Right lobe of liver (tissue), 4 donors: ENCODE measurements around the gene VASN.

ENCODE experiments used
- CTCF ChIP-seq, 4 donors: fragments of 200-600 bp in 3 of 4; fragments of 450-650 bp in 1 of 4; IDR thresholded peaks; one replicate each; pipeline versions ENCODE4 v1.5.1 to v1.8.0; 2016 to 2022; ENCODE audit warnings: antibody characterized with exemption in 4 of 4, mild to moderate bottlenecking in 2 of 4
- POLR2A ChIP-seq: fragments of 450-650 bp; IDR thresholded peaks from one replicate; pipeline ENCODE4 v1.6.1; 2017; ENCODE audit warnings: antibody characterized with exemption, mild to moderate bottlenecking
- donor health status: DM: no; HTN: no; CAD: no.
- donor health status: DM: no; HTN: no; CAD: no.
- donor health status: DM: no; HTN: yes; CAD: no.

- TF ChIP-seq CTCF (IDR thresholded peaks at IDR 0.05) (no peak), POLR2A (no peak)
Observed at GRCh38 chr16:4347765-4348509, 23.7 kb upstream of the VASN start.
